ENCODE data around the gene GLRA3. TPM values are rescaled to one million over a fixed set of nuclear protein-coding genes. Genes with fewer than 3 reads are reported as not detected.

The GLRA3 gene
- total and polyA plus RNA-seq, 10 of the 15 experiments (the other 5 are each of a cell fraction or from before 2014, with no cell fraction given): not detected

DNA sequence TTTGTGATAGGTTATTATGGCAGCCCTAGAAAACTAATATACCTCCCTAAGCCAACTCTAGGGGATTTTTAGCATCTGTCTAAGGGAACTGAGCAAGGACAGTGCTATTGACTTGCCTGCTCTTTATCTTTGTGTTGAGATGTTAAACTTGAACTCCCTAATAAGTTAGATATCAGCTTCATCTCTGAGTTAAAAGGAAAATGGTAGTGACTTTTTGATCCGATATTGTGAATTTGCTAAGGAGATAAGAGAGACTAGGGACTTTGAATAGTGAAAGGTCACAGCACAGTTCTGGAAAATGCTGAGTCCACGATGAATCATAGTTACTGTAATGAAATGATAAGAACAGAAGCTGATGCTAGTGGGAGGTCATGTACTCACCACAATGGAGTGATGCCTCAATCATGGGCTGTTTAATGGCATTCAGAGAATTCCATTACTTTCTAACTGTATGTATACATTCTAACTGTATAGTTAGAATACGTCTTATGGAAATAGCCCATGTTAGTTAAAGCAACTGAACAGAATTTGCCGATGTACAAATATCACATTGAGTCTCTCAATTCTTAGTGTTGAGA, 147.2 kb downstream of the GLRA3 start (continued):
- TF ChIP-seq, protein P1, sequence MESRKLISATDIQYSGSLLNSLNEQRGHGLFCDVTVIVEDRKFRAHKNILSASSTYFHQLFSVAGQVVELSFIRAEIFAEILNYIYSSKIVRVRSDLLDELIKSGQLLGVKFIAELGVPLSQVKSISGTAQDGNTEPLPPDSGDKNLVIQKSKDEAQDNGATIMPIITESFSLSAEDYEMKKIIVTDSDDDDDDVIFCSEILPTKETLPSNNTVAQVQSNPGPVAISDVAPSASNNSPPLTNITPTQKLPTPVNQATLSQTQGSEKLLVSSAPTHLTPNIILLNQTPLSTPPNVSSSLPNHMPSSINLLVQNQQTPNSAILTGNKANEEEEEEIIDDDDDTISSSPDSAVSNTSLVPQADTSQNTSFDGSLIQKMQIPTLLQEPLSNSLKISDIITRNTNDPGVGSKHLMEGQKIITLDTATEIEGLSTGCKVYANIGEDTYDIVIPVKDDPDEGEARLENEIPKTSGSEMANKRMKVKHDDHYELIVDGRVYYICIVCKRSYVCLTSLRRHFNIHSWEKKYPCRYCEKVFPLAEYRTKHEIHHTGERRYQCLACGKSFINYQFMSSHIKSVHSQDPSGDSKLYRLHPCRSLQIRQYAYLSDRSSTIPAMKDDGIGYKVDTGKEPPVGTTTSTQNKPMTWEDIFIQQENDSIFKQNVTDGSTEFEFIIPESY (IDR thresholded peaks at IDR 0.05): no peak
- TF ChIP-seq BCL11A (IDR thresholded peaks at IDR 0.05; ENCODE audit: low read depth, low read length): no peak
- no peak for TF ChIP-seq CHD4 (IDR thresholded peaks at IDR 0.05)

GRCh38 chr4:174674305-174674840, 154.7 kb downstream of the GLRA3 start:
- Histone ChIP-seq H3K27me3 (replicated peaks in 1 of 2; ENCODE audit: control insufficient read depth in 2 of 2, insufficient read depth in 2 of 2, low read length in 1 of 2) (no peaks in the 10 kb centered on the region), H4K20me1 (ENCODE audit: control insufficient read depth, insufficient read depth) (no peaks in the 10 kb centered on the region), H3K4me2 (ENCODE audit: control insufficient read depth, insufficient read depth) (no peak overlapping the region), H2AFZ (ENCODE audit: control insufficient read depth, low read depth, low read length) (no peak overlapping the region), H3K79me2 (ENCODE audit: control insufficient read depth, insufficient read depth, low read length) (no peaks in the 10 kb centered on the region), H3K36me3 (ENCODE audit: control insufficient read depth in 2 of 2, insufficient read depth in 2 of 2, low read length in 1 of 2) (no peaks in the 10 kb centered on the region), H3K9ac (ENCODE audit: control insufficient read depth, insufficient read depth, low read length) (no peak overlapping the region), H3K9me3 (replicated peaks; ENCODE audit: control insufficient read depth, insufficient read depth, low read length) (no peaks in the 10 kb centered on the region), H3K4me1 (ENCODE audit: control insufficient read depth, insufficient read depth, low read length) (no peaks in the 10 kb centered on the region), H3K27ac (ENCODE audit: control insufficient read depth, insufficient read depth) (no peak overlapping the region), H3K4me3 (no peak overlapping the region)
- intact Hi-C loops (cut with micrococcal nuclease; ENCODE audit: unreplicated experiment) (no loop called here), in situ Hi-C loops (cut with MboI) (no loop called here)
- FAIRE-seq (no peak), ATAC-seq (no peak), DNase-seq (ENCODE audit: low read depth, low spot score) (no peak)
- no peak for TF ChIP-seq SMAD1 (IDR thresholded peaks at IDR 0.05; ENCODE audit: low read depth, partially characterized antibody)
- TF ChIP-seq ZNF622 (IDR thresholded peaks at IDR 0.05): no peak
- TF ChIP-seq HCFC1 (IDR thresholded peaks at IDR 0.05; ENCODE audit: low read length): no peak
- no peak for TF ChIP-seq EED (IDR thresholded peaks at IDR 0.05; ENCODE audit: low read depth)
- no peak for TF ChIP-seq SIX5 (IDR thresholded peaks at IDR 0.05; ENCODE audit: low read depth, low read length, severe bottlenecking)
- no peak for TF ChIP-seq PAX8 (IDR thresholded peaks at IDR 0.05)
- no peak for TF ChIP-seq CREB1 (IDR thresholded peaks at IDR 0.05; ENCODE audit: low read depth)
- TF ChIP-seq RELA (IDR thresholded peaks at IDR 0.05; ENCODE audit: borderline replicate concordance, partially characterized antibody): no peak
- no peak for TF ChIP-seq SKIL (IDR thresholded peaks at IDR 0.05; ENCODE audit: low read depth, poor library complexity, severe bottlenecking)
- 36% methylated on average over 1 of the region's 1 CpG for WGBS (ENCODE audit: insufficient coverage, insufficient replicate concordance, low lambda C conversion rate, missing lambda C conversion rate)
- ChIA-PET SMC1A (ENCODE audit: uncharacterized antibody, unreplicated experiment) (no interaction called here), RAD21 (ENCODE audit: unreplicated experiment) (no interaction called here), POLR2A (no interaction called here), CTCF (interaction anchor here (1.2 kb wide), 1 partner anchor 10 kb away, joined by 3 read pairs; no protein-coding TSS in a partner anchor)
- no TSS peak for BruUV-seq (replicated peaks)
